SK-N-SH treated with all-trans-retinoic acid at 6 μM for 48 hours (cell line): ENCODE measurements around the gene SCD5.

ENCODE experiments used
- ARNTL ChIP-seq: fragments of 450-650 bp; formaldehyde crosslinking; IDR thresholded peaks from 2 replicates; pipeline ENCODE4 v1.5.0; 2020; ENCODE audit warnings: low read depth, mild to moderate bottlenecking, moderate library complexity, borderline replicate concordance
- ISL1 ChIP-seq: fragments of 250-450 bp; sonication (Bioruptor Pico); IDR thresholded peaks from 2 replicates; pipeline ENCODE4 v2.1.2; 2022; ENCODE audit warnings: mild to moderate bottlenecking, moderate library complexity
- SNAI2 ChIP-seq: fragments of 250-450 bp; sonication (Bioruptor Pico); IDR thresholded peaks from 2 replicates; pipeline ENCODE4 v1.5.0; 2020; ENCODE audit warnings: mild to moderate bottlenecking, moderate library complexity
- ZFP3 ChIP-seq: fragments of 250-450 bp; sonication (Bioruptor Pico); IDR thresholded peaks from 2 replicates; pipeline ENCODE4 v1.5.0; 2020; ENCODE audit warnings: mild to moderate bottlenecking, moderate library complexity
- ZNF8 ChIP-seq: fragments of 450-650 bp; formaldehyde crosslinking; IDR thresholded peaks from 2 replicates; pipeline ENCODE4 v1.5.0; 2020; ENCODE audit warnings: mild to moderate bottlenecking, moderate library complexity
- TF ChIP-seq, protein P1 (sequence below): fragments of 250-450 bp; sonication (Bioruptor Pico); IDR thresholded peaks from 2 replicates; pipeline ENCODE4 v1.8.0; 2020; ENCODE audit warnings: mild to moderate bottlenecking, moderate library complexity, borderline replicate concordance

DNA sequence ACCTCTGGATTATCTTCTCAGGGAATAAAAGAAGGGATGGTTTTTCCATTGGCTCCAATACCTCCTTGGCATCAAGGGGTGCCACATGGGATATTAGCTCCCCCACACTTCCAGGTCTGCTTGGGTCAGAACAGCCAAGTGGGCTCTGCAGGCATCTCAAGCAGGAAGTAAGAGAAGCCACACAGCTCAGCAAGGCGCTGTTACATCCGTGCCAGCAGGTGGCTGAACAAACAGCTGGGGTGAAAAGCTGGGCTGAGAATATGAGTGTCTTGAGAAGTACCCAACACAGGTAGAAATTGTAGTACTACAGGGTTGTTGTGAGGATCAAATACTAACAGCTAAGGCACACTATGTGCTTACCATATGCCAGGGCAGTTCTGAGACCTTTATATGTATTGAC is 160.1 kb downstream of the SCD5 start:
- TF ChIP-seq SNAI2 (no peak), ARNTL (no peak), ZFP3 (CRISPR knock-in tag) (no peak), ZNF8 (no peak), ISL1 (CRISPR knock-in tag) (no peak)
- TF ChIP-seq, protein P1, sequence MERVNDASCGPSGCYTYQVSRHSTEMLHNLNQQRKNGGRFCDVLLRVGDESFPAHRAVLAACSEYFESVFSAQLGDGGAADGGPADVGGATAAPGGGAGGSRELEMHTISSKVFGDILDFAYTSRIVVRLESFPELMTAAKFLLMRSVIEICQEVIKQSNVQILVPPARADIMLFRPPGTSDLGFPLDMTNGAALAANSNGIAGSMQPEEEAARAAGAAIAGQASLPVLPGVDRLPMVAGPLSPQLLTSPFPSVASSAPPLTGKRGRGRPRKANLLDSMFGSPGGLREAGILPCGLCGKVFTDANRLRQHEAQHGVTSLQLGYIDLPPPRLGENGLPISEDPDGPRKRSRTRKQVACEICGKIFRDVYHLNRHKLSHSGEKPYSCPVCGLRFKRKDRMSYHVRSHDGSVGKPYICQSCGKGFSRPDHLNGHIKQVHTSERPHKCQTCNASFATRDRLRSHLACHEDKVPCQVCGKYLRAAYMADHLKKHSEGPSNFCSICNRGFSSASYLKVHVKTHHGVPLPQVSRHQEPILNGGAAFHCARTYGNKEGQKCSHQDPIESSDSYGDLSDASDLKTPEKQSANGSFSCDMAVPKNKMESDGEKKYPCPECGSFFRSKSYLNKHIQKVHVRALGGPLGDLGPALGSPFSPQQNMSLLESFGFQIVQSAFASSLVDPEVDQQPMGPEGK (CRISPR knock-in tag), result no peak
